Measurements from ENCODE around the gene PREX1.
A peak's percentile ranks its signal among the peaks of the same experiment; 100 is the strongest.

The PREX1 gene

DNA sequence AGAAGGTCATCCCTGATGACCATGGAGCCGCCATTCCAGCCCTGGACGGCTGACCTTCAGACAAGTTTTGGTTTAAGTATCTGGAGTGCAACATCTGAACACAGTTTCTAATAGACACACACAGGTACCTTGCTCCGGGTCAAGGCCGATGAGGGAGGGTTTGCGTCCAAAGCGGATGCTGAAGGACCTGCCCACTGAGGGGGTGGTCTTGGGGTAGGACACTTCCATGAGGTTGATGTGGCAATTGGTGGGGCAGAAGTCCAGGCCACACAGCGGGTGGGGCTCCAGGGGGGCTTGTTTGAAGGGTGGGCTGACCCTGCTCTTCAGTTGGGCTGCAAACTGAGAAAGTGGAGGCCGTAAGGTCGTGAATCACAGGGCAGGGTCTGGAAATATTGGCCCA, 177.9 kb downstream of the PREX1 start:
- DNase-seq: no peak

DNA sequence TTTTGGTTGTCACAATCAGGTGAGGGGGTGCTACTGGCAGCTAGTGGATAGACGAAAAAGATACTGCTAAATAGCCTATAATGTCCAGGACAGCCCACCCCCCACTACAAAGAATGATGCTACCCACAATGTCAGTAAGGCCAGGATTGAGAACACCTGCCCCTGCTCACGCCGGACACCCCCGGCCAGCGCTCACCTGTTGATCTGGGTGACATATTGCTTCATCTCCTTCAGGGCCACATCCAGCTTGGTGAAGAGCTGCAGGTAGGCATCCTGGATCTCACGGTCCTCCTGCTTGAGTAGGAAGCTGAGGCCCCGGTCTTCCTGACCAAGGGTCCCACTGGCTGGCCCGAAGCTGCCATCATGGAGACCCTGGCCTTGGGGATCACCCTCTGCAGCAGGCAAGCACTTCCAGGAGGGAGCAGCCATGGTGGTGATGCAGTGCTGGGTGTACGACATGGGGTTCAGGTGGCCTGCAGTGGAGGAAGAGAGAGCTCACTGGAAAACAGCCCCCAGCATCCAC, 178.6 kb downstream of the PREX1 start:
- DNase-seq: no peak

DNA sequence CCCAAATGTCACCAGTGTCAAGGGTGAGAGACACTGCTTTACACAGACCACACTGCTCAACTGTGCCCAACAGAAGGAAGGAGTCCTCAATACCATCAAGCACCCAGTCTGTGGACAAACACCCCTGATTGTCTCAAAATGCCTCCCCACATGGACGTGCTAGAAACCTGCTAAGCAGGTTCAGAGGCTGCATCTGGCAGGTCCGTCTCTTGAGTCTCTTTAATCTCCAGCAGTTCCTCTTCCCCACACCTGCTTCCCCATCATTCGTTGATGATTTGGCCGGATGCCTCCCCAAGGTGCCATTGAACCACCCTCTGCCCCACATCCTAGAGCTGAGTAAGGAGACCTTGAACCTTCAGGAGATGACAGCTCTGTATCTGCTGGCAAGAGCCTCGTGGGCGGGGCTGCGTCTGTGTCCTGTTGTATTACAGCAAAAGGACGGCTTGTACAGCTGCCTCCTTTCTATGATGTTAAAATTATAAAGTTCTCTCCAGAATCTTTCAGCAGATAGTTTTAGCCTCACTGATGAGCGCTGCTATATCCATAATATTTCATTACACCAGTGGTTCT, 179.2 kb downstream of the PREX1 start:
- no peak for DNase-seq

DNA sequence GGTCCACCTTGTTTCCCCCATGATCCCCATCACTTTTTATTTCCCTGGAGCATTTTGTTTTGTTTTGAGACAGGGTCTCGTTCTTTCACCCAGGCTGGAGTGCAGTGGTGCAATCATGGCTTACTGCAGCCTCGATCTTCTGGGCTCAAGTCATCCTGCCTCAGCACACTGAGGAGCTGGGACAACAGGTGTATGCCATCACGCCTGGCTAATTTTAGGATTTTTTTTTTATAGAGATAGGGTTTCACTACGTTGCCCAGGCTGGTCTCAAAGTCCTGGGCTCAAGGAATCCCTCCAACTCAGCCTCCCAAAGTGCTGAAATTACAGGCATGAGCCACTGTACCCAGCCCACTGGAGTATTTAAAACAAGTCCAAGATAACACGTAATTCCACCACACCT, 179.9 kb downstream of the PREX1 start:
- DNase-seq: no peak

DNA sequence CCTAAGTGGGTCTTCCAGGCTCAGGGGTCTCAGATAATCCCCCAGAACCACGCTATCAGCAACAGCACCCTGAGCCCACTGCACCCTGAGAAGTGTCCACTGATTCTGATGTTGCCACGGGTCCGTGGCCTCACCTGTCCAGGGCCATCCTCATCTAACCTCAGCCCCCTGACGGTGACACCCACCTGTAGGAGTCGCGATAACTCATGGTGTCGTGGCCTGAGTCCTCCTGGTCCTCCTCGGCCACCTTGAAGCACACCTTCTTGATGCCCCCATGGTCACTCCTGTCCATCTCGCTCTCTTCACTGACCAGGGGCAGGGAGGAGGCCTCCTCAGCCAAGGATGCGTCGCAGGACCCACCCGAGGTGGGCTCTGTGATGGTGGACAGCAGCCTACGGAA, 182.1 kb downstream of the PREX1 start:
- no peak for DNase-seq

DNA sequence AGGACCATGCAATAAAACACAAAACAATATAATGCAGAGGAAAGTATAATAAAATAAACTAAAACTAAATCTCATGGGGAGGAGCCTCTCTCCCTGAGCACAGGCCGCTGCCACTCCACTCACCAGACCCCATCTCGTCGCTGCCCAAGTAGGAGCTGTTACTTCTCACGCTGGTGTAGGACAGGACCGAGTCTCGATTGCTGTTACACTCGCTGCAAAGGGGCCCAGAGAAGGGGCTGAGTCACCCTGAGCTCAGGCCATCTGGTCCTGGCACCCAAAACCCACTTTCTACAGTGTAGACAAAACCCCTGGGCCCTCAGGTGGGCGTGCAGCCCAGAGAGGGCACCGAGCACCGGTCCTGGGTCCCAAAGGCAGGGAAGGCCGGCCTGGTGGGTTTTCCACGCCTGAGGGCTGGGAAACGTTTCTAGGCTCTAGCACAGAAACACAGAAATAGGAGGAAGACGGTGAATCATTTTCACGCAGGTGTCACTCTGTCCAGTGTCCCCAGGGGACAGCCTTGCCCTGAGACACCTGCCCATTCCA, 183.4 kb downstream of the PREX1 start:
- no peak for DNase-seq

DNA sequence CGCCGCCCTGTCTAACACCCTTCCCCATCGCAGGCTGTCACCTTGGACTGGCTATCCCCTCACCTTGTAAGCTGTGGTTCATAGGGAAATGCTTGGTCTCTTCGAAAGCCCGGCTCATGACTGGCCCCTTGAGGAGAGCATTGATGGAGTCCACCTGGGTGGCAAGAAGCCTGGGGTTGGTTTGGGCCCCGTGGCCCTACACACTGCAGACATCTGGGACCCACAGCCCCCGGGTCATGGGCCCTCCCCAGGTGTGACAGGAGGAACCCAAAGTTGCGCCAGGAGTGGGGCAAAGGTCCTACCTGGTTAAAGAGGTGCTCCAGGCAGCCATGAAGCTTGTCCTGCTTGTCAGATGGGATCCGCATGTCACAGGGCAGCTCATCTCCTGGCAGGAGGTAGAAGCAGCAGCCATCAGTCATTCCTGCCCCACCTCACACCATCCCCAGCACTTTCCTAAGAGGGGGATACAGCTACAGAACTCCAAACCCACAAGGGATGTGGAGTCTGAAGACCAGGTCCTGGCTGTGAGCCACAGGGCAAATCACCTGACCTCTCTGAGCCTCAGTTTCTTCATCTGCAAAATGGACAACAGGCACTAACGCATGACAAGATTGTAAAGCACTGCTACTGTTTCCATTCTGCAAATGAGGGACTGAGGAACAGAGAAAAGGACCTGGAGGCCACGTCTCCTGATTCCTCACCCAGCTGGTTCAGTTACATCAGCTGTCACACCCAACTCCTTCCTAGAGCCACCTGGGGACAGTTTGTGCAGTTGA, 185.5 kb downstream of the PREX1 start:
- DNase-seq: no peak

DNA sequence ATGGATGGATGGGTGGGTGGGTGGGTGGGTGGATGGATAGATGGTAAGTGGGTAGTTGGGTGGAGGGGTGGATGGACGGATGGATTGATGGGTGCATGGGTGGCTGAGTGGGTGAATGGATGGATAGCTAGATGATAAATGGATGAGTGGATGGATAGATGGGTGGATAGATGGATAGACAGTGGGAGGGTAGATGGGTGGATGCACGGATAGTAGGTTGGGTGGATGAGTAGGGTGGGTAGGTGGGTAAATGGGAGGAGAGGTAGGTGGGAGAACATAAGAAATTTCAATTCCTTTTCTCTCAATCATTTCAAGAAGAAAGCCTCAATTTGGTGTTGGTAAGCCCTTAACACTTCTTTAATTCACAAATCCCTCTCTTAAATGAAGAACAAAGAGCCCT, 186.9 kb downstream of the PREX1 start:
- no peak for DNase-seq

DNA sequence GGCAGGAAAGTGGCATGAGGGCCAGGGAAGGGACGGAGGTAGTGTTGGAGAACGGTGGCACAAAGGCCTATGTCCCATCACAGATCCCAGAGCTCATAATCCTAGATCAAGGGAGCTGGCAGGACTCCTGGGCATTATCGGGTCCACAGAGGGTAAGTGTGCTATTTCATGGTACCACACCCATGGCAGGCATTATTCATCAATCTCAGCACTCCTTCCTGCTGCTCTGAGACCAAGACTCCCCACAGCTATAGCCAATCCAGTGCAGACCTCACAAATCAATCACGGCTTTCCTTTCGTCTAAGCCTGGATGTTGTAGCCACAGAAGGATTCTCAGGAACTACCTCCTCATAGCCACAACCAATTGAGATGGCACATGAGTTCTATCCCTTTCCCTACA, 187.9 kb downstream of the PREX1 start:
- DNase-seq: no peak

DNA sequence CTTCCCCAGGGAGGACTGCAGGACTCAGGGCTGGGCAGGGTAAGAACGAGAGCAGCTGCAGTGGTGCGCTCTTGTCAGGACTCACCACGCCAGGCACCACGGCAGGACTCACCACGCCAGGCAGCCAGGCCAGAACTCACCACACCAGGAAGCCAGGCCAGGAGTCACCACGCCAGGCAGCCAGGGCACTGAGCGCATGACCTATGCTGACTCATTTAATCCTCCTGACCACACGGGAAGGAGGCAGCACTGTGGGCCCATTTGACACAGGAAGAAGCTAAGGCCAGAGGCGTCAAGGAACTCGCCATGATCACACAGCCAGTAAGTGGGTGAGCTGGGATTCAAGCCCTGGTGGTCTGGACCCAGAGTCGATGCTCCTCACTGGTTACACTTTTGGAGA, 189.3 kb downstream of the PREX1 start:
- no peak for DNase-seq

DNA sequence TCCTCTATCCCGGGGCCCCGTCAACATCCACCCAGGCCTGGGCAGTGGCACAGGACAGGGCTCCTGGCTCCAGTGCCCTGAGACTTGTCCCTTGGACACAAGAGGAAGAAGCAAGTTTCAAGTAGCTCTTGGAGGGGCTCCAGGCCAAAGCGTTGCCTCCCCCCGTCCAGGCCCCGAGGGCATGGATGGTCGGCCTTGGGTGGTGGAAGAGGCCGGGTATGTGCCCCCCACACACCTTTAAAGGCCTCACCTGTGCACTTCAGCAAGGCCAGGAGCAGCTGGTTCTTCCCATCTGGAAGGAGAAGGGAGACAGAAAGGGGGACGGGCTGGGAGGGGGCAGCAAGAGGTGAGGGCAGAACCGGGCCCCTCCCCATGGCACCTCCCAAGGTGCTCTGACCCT, 190.3 kb downstream of the PREX1 start:
- DNase-seq: no peak

DNA sequence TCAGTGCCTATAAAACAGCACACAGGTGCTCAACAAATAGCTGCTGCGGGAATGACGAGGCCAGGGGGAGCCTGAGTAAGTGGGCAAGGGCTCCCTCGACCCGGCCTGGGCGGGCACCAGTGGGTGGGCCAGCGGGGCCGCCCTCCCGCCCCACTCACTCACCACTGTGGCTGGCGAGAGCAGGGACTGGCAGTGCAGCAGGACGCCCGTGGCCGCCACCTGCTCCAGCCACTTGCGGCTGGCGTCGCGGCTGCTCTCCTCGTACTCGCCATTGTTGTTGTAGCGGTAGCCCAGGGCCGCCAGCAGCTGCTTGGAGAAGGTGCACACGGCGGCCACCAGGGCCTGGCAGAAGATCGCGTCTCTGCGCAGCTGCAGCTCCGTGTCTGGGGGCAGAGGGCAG, 191.5 kb downstream of the PREX1 start:
- no peak for DNase-seq

DNA sequence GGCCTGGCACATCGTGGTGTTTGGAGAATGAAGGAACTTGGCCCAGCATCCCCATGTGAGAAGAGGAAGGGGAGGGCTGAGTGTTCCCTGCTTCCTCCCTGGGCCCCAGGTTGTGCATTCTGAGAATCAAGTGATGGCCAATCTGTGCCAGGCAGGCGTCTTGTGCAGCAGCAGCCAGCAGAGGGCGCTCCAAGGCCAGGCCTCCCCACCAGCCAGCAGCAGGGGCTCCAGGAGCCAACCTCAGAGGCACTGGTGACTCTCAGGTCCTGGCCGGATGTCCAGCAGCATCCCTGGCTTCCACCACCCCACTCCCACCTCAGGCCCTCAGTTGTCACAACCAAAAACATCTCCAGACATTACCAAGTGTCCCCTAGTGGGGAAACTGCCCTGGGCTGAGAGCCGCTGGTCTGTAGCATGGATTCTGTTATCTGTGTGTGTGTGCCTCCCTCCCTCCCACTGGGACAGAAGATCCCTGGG, 192.0 kb downstream of the PREX1 start:
- DNase-seq: peak; percentile 63 to 73

DNA sequence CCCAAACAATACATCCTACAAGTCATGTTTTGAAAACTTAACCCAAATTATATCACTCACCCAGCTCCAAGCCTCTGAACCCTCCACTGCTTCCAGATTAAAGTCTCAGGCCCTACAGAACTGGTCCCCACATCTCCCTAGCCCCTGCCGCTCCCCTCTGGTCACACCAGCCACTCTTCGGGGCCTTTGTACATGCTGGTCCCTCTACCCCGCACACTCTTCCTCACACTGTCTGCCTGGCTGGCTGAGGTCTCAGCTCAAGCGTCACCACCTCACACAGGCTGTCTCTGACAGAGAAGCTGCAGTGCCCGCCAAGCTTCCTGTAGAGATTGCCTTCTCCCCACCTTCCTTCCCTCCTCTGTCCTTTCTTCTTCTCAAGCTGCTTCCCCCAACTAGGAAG, 192.4 kb downstream of the PREX1 start:
- DNase-seq: no peak

DNA sequence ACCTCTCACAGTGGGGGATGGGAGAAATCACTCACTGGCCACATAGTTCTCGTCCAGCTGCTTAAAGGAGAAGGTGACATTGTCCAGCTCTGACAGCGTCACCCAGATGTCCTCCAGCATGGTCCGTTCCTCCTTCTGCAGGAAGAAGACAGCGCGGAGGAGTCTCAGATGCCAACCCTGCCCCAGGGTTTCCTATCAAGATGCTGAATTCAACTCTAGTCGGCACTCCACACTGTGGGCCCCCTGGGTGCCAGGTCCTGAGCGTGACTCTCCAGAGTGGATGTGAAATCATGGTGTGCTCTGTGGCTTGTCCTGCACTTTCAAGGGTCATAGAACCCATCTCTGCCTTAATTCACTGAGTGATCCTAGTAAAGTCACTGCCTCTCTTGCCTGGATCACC, 193.2 kb downstream of the PREX1 start:
- DNase-seq: no peak

DNA sequence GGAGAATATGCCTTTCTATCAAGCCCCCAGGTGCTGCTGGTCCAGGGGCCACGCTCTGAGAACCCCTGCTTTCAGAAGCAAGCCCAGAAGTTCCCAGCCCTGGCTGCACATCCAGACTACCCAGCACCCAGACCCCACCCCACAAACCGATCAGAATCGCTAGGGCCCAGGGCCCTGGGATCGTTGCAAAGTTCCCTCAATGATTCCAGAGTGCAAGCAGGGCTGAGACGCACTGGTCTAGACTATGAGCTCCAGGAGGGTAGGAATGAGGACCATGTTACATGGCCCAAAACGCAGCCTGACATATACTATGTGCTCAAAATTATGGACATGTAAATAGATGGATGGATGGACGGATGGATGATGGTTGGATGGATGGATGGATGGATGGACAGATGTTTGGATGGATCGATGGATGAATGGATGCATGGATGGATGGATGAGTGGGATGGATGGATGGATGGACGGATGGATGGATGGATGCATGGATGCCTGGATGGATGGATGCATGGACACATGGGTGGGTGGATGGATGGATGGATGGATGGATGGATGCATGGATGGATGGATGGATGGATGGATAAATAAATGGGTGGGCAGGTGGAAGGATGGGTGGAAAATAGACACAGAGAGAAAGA, 194.1 kb downstream of the PREX1 start:
- DNase-seq: no peak

DNA sequence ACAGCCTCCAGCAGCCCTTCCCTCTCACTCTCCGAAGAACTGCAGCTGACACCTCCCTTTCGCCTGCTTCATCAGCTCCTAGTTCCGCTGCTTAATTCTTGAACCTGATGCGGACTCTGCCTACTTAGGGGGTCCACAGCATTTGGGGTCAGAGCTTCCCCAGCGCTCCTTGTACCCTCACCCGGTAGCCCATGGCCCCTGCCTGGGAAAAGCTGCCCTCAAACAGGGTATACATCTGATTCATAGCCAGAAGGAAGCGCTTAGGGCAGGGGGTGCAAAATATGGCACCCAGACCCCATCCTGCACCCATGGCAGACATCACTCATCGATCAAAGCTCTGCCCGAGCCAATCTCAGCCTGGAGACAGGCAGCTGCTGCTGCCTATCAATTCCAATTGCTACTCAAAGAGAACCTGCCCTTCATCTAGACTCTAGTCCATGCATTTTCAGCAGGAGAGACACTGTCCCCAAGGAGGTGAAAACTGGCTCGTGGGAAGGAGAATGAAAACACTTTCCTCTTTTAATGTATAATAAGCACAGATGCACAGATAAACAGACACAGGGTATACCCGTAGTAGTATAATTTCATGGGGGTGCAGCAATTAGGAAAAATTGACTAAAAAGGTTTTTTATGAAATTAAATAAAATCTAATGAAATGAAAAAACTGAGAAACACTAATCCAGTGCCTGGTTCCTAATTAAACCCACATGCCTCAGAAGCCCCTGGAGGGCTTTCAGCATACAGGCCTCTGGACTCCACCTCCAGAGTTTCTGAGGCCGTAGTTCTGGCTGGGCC, 194.8 kb downstream of the PREX1 start:
- DNase-seq: no peak

DNA sequence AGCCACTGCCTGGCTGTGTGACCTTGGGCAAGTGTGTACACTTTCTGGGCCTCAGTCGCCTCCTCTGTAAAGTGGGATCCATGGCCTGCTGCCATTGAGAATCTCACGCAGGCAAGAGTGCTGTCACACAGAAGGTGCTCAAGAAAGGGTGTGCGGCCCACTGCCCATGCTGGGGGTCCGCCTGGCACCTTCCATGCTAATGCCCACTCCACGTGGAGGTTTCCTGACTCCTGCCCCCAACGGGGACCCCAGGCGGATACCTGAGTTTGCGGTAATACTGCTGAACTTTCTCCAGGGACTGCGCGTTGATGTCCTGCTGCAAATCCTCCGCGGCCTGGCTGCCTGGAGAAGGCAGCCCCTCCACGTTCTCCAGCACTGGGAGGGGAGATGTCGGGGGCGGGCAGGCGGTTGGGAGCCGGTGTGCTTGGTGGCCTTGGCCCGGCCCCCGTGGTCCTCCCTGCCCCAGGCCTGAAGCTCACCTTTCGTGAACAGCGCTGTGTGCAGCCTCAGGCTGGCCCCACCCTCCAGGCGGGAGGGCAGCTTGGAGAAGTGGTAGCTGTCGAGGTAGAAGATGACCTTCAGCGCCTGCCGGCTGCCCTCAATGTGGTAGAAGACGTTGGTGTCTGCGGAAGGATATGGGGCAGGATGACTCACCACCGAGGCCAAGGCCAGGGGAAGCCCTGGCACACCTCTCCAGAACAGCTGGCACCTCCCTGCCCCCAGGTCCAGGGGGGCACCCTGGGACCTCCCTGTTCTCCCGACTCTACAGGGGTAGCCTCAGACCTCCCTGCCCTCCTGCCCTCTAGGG, 195.6 kb downstream of the PREX1 start:
- DNase-seq: no peak

DNA sequence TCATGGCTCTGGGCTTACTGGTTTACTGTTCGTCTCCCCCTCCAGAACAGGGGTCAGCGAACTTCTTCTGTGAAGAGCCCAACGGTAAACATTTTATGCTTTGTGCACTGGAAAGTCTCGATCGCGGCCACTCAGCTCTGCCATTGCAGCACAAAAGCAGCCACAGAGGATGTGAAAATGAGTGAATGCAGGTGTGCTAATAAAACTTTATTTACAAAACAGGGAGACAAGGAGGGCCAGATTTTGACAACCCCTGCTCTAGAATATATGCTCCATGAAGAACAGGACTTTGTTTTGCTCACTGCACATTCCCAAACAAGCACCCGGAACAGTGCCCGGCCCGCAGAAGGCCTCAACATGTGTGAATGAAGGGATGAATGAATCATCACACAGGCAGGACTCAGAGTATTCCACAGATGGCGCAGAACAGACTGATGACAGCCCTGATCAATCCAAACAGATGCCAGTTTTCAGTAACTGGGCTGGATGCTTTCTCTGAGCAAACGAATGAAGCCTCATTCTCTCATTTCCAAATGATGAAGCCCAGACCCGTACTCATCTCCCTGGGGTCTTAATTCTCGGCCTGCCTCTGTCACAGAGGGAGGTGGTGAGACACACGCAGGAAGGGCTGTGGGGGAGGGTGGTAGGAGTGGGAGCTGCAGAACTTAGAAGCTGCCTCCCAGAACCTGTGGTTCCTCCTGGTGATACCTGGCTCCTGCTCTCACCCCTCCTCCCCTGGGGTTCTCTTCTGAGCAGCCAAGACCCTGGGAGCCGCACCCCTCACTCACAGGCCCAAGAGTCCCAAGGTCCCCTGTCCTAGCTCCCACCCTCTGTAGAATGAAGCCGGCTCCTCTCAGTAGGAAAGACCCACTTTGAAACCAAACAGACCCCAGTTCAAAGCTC, 196.4 kb downstream of the PREX1 start:
- DNase-seq: no peak

DNA sequence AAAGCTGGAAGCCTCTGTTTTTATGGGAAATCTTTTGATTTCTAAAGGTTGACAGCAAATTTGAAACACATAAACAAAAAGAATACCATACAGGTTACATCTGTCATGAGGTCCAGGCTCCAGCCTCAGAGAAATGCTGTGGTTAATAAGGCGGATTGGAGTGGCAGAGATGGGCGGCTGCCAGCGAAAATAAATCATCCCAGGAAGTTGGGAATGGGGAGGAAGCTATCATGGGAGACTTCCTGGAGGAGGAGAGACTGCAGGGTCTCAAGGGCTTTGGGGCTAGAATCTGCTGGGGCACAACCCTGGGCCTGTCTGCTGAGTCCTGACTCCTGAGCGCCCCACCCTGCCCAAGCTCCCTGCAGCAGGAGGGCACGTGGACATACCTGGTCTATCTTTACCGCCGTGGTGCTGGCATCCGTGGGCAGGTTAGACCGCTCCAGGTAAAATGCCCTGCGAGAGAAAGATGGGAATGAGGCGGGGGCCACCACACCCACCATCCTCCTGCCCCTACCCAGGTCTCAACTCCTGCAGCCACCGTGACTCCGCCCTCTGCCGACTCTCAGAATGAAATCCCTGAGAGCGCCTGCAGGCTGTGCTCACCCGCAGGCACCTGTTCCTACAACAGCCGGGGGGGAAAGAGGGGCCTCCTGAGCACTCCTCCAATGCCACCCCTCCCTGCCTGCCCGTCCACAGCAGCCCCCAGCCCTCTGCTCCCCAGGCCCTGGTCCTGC, 197.3 kb downstream of the PREX1 start:
- no peak for DNase-seq

Data from stimulated activated CD4-positive, alpha-beta T cell treated with anti-CD3 and anti-CD28 coated beads, Interleukin-2, amount 100 ng/mL, for 48 hours (primary cell).